DMS53 treated with DMSO at 0.1 percent for 48 hours (cell line): Measurements from ENCODE around the gene AICDA.
"Not testable (repeated sequence)": the region's sequence is repeated elsewhere in the genome, so short reads cannot be mapped to it uniquely, and the experiment has no call there.

Source experiments
- DNase-seq: peaks from one replicate; lab custom pipeline; 2025; ENCODE audit not compliant: unreplicated experiment; lab: John Stamatoyannopoulos, UW

AICDA gene

GRCh38 chr12:8612629-8613028, at the start of gene AICDA:
TSS of gene AICDA (minus strand) at chr12:8612859. CDS start at chr12:8612767, 92 bp downstream.
- no peak for DNase-seq

- no peak for DNase-seq
These were observed 49.1 kb upstream of the AICDA start for GRCh38 chr12:8661751-8662150.

GRCh38 chr12:8661016-8661415, 48.4 kb upstream of the AICDA start:
- DNase-seq: no peak

GRCh38 chr12:8658346-8658745, 45.7 kb upstream of the AICDA start:
- DNase-seq: no peak

GRCh38 chr12:8655421-8655820, 42.8 kb upstream of the AICDA start:
- no peak for DNase-seq

GRCh38 chr12:8648576-8649205, 36.0 kb upstream of the AICDA start:
- DNase-seq: no peak

- DNase-seq: no peak
These were observed 35.3 kb upstream of the AICDA start for GRCh38 chr12:8647968-8648367.

- DNase-seq: peak; percentile 52
These were observed 31.9 kb upstream of the AICDA start for GRCh38 chr12:8644345-8645248.

GRCh38 chr12:8642775-8643174, 30.1 kb upstream of the AICDA start:
- no peak for DNase-seq

- peak; percentile 69 for DNase-seq
These were observed 27.3 kb upstream of the AICDA start for GRCh38 chr12:8639936-8640335.

GRCh38 chr12:8638951-8639350, 26.3 kb upstream of the AICDA start:
- DNase-seq: no peak

- no peak for DNase-seq
These were observed 25.0 kb upstream of the AICDA start for GRCh38 chr12:8637666-8638065.

GRCh38 chr12:8637244-8637643, 24.6 kb upstream of the AICDA start:
- DNase-seq: no peak

- no peak for DNase-seq
These were observed 23.9 kb upstream of the AICDA start for GRCh38 chr12:8636581-8636980.

GRCh38 chr12:8636007-8636346, 23.3 kb upstream of the AICDA start:
- not testable (repeated sequence) for DNase-seq

- DNase-seq: not testable (repeated sequence)
These were observed 22.8 kb upstream of the AICDA start for GRCh38 chr12:8635342-8636006.

- no peak for DNase-seq
These were observed 17.5 kb upstream of the AICDA start for GRCh38 chr12:8630131-8630530.

- DNase-seq: no peak
These were observed 16.9 kb upstream of the AICDA start for GRCh38 chr12:8629486-8630033.

GRCh38 chr12:8628731-8629130, 16.1 kb upstream of the AICDA start:
- DNase-seq: no peak

GRCh38 chr12:8624750-8625149, 12.1 kb upstream of the AICDA start:
- DNase-seq: not testable (repeated sequence)

GRCh38 chr12:8622646-8623045, 10.0 kb upstream of the AICDA start:
- no peak for DNase-seq

GRCh38 chr12:8615206-8615605, 2.5 kb upstream of the AICDA start:
- DNase-seq: no peak
